ENCODE results near the gene MYOT. TPM values are rescaled to one million over a fixed set of nuclear protein-coding genes. Genes with fewer than 3 reads are reported as not detected.

The MYOT gene
- total and polyA plus RNA-seq, 12 donors: 6.4 to 180 (median 11.7) TPM

GRCh38 chr5:137828664-137829063, 39.0 kb upstream of the MYOT start:
- no peak for TF ChIP-seq CTCF (IDR thresholded peaks at IDR 0.05)
- 93 to 94% methylated on average over 1 of the region's 1 CpG for WGBS, 2 donors
- H3K9me3 ChIP-seq: peaks cover 0 to 20% (median 0%) of the 10 kb centered on the region in 11 donors
- ATAC-seq (no peak), DNase-seq (no peak)
- H3K27me3 ChIP-seq: no peaks in the 10 kb centered on the region
- no peak overlapping the region for H3K4me3 ChIP-seq
- peak overlapping the region; percentile 39 to 92 (median 76) for H3K27ac ChIP-seq
- intact Hi-C loops (cut with DNase I): no loop called here
- H3K36me3 ChIP-seq: peaks cover 0 to 14% (median 0%) of the 10 kb centered on the region in 9 donors
- peaks cover 0 to 43% (median 9%) of the 10 kb centered on the region in 9 donors for H3K4me1 ChIP-seq

- 63 to 64% methylated on average over 2 of the region's 2 CpGs for WGBS, 2 donors
- peaks cover 0 to 3% (median 0%) of the 10 kb centered on the region in 9 donors for H3K36me3 ChIP-seq
- DNase-seq (no peak), ATAC-seq (no peak)
- no peak overlapping the region for H3K4me3 ChIP-seq
- peaks cover 0 to 64% (median 23%) of the 10 kb centered on the region in 9 donors for H3K4me1 ChIP-seq
- no peaks in the 10 kb centered on the region for H3K27me3 ChIP-seq
- intact Hi-C loops (cut with DNase I): loop anchor here in 1 of 10 donors (5.0 kb wide), 1 partner anchor 56 kb away; the partner anchor contains the start of gene PKD2L2
- H3K9me3 ChIP-seq: peaks cover 0 to 7% (median 0%) of the 10 kb centered on the region in 11 donors
- TF ChIP-seq CTCF (IDR thresholded peaks at IDR 0.05): no peak
- peak overlapping the region in 8 of 10 donors; percentile 11 to 92 (median 82) for H3K27ac ChIP-seq
Observed at GRCh38 chr5:137831105-137831504, 36.6 kb upstream of the MYOT start.

GRCh38 chr5:137831526-137831925, 36.1 kb upstream of the MYOT start:
- peak overlapping the region in 7 of 10 donors; percentile 12 to 92 (median 88) for H3K27ac ChIP-seq
- H3K4me1 ChIP-seq: peaks cover 0 to 68% (median 27%) of the 10 kb centered on the region in 9 donors
- WGBS, 2 donors: 44 to 63% methylated on average over 3 of the region's 3 CpGs
- H3K9me3 ChIP-seq: peaks cover 0 to 3% (median 0%) of the 10 kb centered on the region in 11 donors
- H3K4me3 ChIP-seq: no peak overlapping the region
- ATAC-seq: peak in 6 of 8 donors; percentile 14 to 68 (median 45)
- no peaks in the 10 kb centered on the region for H3K27me3 ChIP-seq
- intact Hi-C loops (cut with DNase I): loop anchor here in 1 of 10 donors (5.0 kb wide), 1 partner anchor 56 kb away; the partner anchor contains the start of gene PKD2L2
- peaks cover 0 to 3% (median 0%) of the 10 kb centered on the region in 9 donors for H3K36me3 ChIP-seq
- no peak for DNase-seq
- TF ChIP-seq CTCF (IDR thresholded peaks at IDR 0.05): peak in 7 of 9 donors; percentile 23 to 46 (median 41)

- H3K4me1 ChIP-seq: peaks cover 0 to 75% (median 36%) of the 10 kb centered on the region in 9 donors
- no peaks in the 10 kb centered on the region for H3K9me3 ChIP-seq
- no peak for TF ChIP-seq CTCF (IDR thresholded peaks at IDR 0.05)
- H3K27ac ChIP-seq: peak overlapping the region in 7 of 10 donors; percentile 12 to 92 (median 88)
- peaks cover 0 to 3% (median 0%) of the 10 kb centered on the region in 9 donors for H3K36me3 ChIP-seq
- no peaks in the 10 kb centered on the region for H3K27me3 ChIP-seq
- ATAC-seq (no peak), DNase-seq (no peak)
- no peak overlapping the region for H3K4me3 ChIP-seq
- 45 to 61% methylated on average over 1 of the region's 1 CpG for WGBS, 2 donors
- intact Hi-C loops (cut with DNase I): loop anchor here in 1 of 10 donors (5.0 kb wide), 1 partner anchor 55 kb away; the partner anchor contains the start of gene PKD2L2
Observed at GRCh38 chr5:137832416-137832815, 35.2 kb upstream of the MYOT start.

Measured in heart right ventricle (tissue), 16 donors.